AG09319 (cell line): Measurements from ENCODE around the gene PGM3.

Experiments
- DNase-seq: peaks from one replicate; pipeline ENCODE4 v3.0.0-alpha.2; 2010; ENCODE audit warnings: low read depth; ENCODE audit errors: extremely low read depth
- TF ChIP-seq, protein P1 (sequence below): IDR thresholded peaks from 2 replicates; pipeline ENCODE4 v1.5.1; 2011; ENCODE audit warnings: low read depth, mild to moderate bottlenecking, inconsistent platforms, low read length, moderate library complexity

Gene PGM3

DNA sequence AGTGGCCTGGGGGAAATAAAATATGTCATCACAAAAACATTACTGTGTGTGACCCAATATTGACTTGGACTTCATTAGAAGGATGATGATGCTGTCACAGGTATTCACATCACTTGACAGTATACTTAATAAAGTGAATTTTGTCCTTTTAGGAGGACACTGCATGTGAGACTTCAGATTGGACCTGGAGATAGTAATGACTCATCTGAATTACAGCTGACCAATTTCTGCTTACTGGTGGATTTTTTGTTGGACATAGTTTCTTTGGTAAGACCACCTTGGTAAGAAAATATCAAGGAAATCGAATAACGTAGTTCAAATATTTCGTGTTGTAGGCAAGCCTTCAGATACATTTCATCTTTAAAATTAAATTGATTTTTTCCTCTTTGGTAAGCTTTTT, 68.5 kb downstream of the PGM3 start:
- no peak for DNase-seq

DNA sequence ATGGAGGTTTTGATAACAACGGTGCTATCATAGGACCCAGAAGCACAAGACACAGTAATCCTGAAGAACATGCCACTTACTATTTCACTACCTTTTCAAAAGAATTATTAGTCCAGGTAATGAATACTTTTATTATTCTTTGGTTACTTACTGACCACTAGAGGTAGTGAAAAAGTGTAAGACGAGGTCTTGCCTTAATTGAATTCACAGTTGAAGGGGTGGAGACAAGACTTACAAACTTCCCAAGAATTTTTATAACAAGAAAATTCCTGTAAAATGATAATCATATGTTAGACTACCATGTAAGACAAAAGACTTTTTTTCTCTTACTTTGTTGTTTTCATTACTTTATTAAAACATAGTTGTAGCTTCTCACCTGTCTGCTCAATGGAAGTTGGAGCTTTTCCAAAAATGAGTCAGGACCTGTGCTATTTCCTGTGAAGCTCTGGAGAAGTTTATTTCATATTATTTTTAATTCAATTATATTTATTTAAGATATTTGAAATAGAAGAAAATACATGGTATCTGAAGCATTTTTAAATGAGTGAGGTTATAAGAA, 73.2 kb downstream of the PGM3 start:
- TF ChIP-seq, protein P1, sequence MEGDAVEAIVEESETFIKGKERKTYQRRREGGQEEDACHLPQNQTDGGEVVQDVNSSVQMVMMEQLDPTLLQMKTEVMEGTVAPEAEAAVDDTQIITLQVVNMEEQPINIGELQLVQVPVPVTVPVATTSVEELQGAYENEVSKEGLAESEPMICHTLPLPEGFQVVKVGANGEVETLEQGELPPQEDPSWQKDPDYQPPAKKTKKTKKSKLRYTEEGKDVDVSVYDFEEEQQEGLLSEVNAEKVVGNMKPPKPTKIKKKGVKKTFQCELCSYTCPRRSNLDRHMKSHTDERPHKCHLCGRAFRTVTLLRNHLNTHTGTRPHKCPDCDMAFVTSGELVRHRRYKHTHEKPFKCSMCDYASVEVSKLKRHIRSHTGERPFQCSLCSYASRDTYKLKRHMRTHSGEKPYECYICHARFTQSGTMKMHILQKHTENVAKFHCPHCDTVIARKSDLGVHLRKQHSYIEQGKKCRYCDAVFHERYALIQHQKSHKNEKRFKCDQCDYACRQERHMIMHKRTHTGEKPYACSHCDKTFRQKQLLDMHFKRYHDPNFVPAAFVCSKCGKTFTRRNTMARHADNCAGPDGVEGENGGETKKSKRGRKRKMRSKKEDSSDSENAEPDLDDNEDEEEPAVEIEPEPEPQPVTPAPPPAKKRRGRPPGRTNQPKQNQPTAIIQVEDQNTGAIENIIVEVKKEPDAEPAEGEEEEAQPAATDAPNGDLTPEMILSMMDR, result no peak
- DNase-seq, result no peak

More for the DNA sequence above, 68.5 kb downstream of the PGM3 start:
- TF ChIP-seq, protein P1, result no peak

DNA sequence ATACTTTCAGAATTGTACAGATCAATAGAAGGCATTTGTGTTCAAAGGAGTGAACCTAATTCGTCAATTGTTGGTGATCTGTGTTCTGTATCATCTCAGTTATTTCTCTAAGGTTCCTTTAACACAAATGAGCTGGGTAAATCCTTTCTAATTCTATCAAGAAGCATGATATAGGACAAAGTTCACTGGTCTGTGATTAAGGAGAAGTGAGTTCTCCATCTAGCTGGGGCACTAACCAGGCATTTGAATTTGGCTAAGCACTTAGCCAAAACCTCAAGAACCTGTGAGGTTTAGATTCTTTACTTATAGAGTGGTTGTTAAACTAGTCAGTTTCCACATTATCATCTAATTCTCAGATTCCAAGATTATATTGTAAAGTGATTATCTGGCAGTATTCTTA, 75.3 kb downstream of the PGM3 start:
- DNase-seq, result no peak

More for the DNA sequence above, 75.3 kb downstream of the PGM3 start:
- TF ChIP-seq, protein P1, result no peak
